Measurements from ENCODE around the gene NR4A1.

GRCh38 chr12:52080403-52081251, 29.4 kb downstream of the NR4A1 start:
- TF ChIP-seq POLR2A (IDR thresholded peaks at IDR 0.05) (no peak), CTCF (IDR thresholded peaks at IDR 0.05 in 8 of 11, conservative IDR thresholded peaks at IDR 0.05 in 3 of 11) (no peak)
